HFFc6 (cell line): ENCODE results near the gene LAMA5. TPM values are rescaled to one million over a fixed set of nuclear protein-coding genes. Genes with fewer than 3 reads are reported as not detected.

ENCODE experiments used
- DNase-seq: peaks from one replicate; pipeline ENCODE4 v3.0.0-alpha.2; 2018
- H3K27ac Mint-ChIP-seq: 2 replicates; pipeline ENCODE4 v1.8.0; 2020; ENCODE audit warnings: mild to moderate bottlenecking, mixed read lengths
- H3K27me3 Mint-ChIP-seq: 2 replicates; pipeline ENCODE4 v1.8.0; 2021; ENCODE audit warnings: mild to moderate bottlenecking, moderate library complexity, mixed read lengths; ENCODE audit not compliant: insufficient read depth
- H3K36me3 Mint-ChIP-seq: 2 replicates; pipeline ENCODE4 v1.8.0; 2021; ENCODE audit warnings: low read depth, mixed read lengths
- H3K4me1 Mint-ChIP-seq: 2 replicates; pipeline ENCODE4 v1.8.0; 2020; ENCODE audit warnings: low read depth, mixed read lengths
- H3K4me3 Mint-ChIP-seq: 2 replicates; pipeline ENCODE4 v1.8.0; 2020; ENCODE audit warnings: mild to moderate bottlenecking, moderate library complexity, mixed read lengths
- H3K9me3 Mint-ChIP-seq: 2 replicates; pipeline ENCODE4 v1.8.0; 2020; ENCODE audit warnings: mild to moderate bottlenecking, mixed read lengths
- CTCF ChIP-seq: fragments of 200-600 bp; sonication (generic); IDR thresholded peaks from 2 replicates; pipeline ENCODE4 v1.5.0; 2021; ENCODE audit warnings: antibody characterized with exemption, mild to moderate bottlenecking
- total RNA-seq, 6 experiments: library from RNA; stranded (reverse); fragmentation: NEBNext Ultra II Directional; extraction: Animal tissue kit (Norgen Biotek cat#: 25700); gene quantifications; 2 replicates in 1 of 6; 3 replicates in 5 of 6; pipeline ENCODE4 v1.2.3, GENCODE V29; 2021

LAMA5 gene
- total RNA-seq, 6 experiments from 2014 or later, result 1.2 to 2.4 (median 1.5) TPM

DNA sequence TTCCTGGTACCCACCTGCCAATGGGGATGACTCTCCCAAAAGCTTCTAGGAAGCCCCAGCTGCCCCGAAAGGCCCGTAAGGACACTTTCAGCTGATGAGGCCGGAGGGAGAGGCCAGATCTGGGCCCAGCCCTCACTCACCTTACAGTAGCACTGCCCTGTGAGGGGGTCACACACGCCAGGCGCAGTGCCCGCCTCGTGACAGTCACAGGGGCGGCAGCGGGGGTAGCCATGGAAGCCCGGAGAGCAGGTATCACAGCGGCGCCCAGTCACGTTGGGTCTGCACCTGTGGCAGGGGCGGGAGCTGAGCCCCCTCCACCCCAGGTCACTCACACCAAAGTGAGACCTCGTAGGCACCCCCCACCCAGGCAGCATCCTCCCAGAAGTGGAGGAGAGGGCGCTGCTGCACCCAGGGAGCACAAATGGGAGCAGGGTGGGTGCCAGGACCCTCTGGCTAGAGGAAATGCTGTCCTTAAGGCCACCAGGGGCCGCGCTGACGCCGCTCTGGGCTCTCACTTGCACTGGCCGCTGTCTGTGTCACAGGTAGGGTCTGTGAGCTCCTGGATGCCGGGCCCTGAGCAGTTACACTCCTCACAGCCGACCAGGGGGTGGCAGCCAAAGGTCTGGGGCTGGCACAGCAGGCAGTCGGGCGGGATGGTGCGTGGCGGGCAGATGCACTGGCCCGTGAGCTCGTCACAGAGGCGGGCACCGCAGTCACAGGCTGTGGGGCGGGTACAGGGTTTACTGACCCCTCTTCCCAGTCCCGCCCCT is 39.2 kb downstream of the LAMA5 start:
- no peak for TF ChIP-seq CTCF
- DNase-seq, result no peak

GRCh38 chr20:62326959-62327725 is 40.0 kb downstream of the LAMA5 start:
- H3K27ac Mint-ChIP-seq, result no peak overlapping the region
- H3K36me3 Mint-ChIP-seq, result no peaks in the 10 kb centered on the region
- H3K9me3 Mint-ChIP-seq, result no peaks in the 10 kb centered on the region
- TF ChIP-seq CTCF, result no peak
- H3K4me1 Mint-ChIP-seq, result no peaks in the 10 kb centered on the region
- H3K4me3 Mint-ChIP-seq, result no peak overlapping the region
- peaks cover 6% of the 10 kb centered on the region for H3K27me3 Mint-ChIP-seq
- no peak for DNase-seq

More for the DNA sequence above, 39.2 kb downstream of the LAMA5 start:
- Mint-ChIP-seq H3K4me1 (no peaks in the 10 kb centered on the region), H3K9me3 (no peaks in the 10 kb centered on the region), H3K36me3 (no peaks in the 10 kb centered on the region), H3K27ac (no peak overlapping the region), H3K27me3 (peaks cover 6% of the 10 kb centered on the region), H3K4me3 (no peak overlapping the region)

GRCh38 chr20:62326559-62326958 is 40.6 kb downstream of the LAMA5 start:
- no peaks in the 10 kb centered on the region for H3K9me3 Mint-ChIP-seq
- no peak overlapping the region for H3K27ac Mint-ChIP-seq
- H3K4me3 Mint-ChIP-seq, result no peak overlapping the region
- DNase-seq, result no peak
- H3K36me3 Mint-ChIP-seq, result no peaks in the 10 kb centered on the region
- no peak for TF ChIP-seq CTCF
- peaks cover 6% of the 10 kb centered on the region for H3K27me3 Mint-ChIP-seq
- no peaks in the 10 kb centered on the region for H3K4me1 Mint-ChIP-seq

DNA sequence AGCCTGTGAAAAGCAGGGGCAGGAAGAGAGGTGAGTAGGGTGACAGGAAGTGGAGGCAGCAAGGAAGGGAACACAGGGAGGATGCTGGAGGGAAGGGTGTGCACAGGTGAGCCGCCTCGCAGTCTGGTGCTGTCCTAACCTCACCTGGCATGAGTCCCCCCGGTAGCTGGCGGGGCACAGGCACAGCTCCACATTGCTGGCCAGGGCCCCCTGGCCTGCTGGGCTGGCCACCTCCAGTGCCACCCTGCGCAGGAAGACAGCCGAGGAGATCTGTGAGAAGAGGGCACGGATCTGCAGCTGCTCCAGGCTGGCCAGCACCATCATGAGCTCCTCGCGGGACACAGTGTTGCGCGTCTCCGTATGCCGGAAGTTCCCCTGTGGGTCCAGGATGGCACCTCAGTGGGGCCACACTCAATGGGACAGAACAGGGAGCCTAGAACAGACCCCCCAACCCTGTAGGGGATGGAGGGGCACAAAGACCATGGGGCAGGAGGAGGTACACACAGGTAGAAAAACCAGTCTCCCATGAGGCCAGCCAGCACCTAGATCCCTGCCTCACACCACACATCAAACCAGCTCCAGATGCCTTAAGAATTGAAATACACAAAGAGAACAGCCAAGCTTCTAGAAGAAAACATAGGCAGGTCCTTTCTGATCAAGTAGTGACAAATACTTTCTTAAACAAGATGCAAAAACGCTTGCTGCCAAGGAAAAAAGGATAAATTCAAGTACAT is 41.8 kb downstream of the LAMA5 start:
- no peak for TF ChIP-seq CTCF
- H3K27me3 Mint-ChIP-seq, result peaks cover 6% of the 10 kb centered on the region
- H3K36me3 Mint-ChIP-seq, result no peaks in the 10 kb centered on the region
- H3K27ac Mint-ChIP-seq, result no peak overlapping the region
- no peak for DNase-seq
- no peaks in the 10 kb centered on the region; the same call in 1 of the 2 replicates for H3K9me3 Mint-ChIP-seq
- no peak overlapping the region for H3K4me3 Mint-ChIP-seq
- no peaks in the 10 kb centered on the region for H3K4me1 Mint-ChIP-seq

- TF ChIP-seq CTCF, result no peak
- Mint-ChIP-seq H3K4me1 (no peaks in the 10 kb centered on the region), H3K36me3 (no peaks in the 10 kb centered on the region), H3K4me3 (no peak overlapping the region), H3K27me3 (peaks cover 7% of the 10 kb centered on the region), H3K9me3 (peaks cover 4% of the 10 kb centered on the region), H3K27ac (no peak overlapping the region)
- DNase-seq, result no peak
These were observed 42.9 kb downstream of the LAMA5 start for GRCh38 chr20:62323980-62324906.
